Gastrocnemius medialis (tissue), 4 donors: ENCODE results near the gene KLF17. TPM values are rescaled to one million over a fixed set of nuclear protein-coding genes. Genes with fewer than 3 reads are reported as not detected.

Source experiments
- ATAC-seq, 2 donors: fragments of 150-250 bp; one replicate each; pipeline ENCODE4 v1.9.1; 2016
- DNase-seq, 2 donors: peaks; one replicate each; pipeline ENCODE4 v3.0.0-alpha.2; 2019
- H3K27ac ChIP-seq, 4 donors: fragments of 200-600 bp; sonication (generic); 1 replicate in 1 of 4; 2 replicates in 3 of 4; pipeline ENCODE4 v1.5.1; 2016 to 2018; ENCODE audit warnings: mild to moderate bottlenecking in 2 of 4, moderate library complexity in 1 of 4
- H3K27me3 ChIP-seq, 3 donors: fragments of 200-600 bp; sonication (generic) in 2 of 3; 1 replicate in 1 of 3; 2 replicates in 2 of 3; pipeline versions ENCODE4 v1.5.1 to v1.6.0; 2016 to 2019; ENCODE audit warnings: mild to moderate bottlenecking in 1 of 3, moderate library complexity in 1 of 3
- H3K36me3 ChIP-seq, 2 donors: fragments of 200-600 bp; sonication (generic) in 1 of 2; one replicate each; pipeline ENCODE4 v1.5.1; 2017 to 2018
- H3K4me1 ChIP-seq, 2 donors: fragments of 200-600 bp; sonication (generic) in 1 of 2; one replicate each; pipeline ENCODE4 v1.5.1; 2016 to 2017; ENCODE audit warnings: mild to moderate bottlenecking in 2 of 2
- H3K4me3 ChIP-seq, 4 donors: fragments of 200-600 bp; sonication (generic) in 3 of 4; 1 replicate in 1 of 4; 2 replicates in 3 of 4; pipeline ENCODE4 v1.5.1; 2016 to 2019; ENCODE audit warnings: mild to moderate bottlenecking in 2 of 4
- H3K9me3 ChIP-seq, 3 donors: fragments of 200-600 bp; sonication (generic) in 2 of 3; 1 replicate in 1 of 3; 2 replicates in 2 of 3; pipeline ENCODE4 v1.5.1; 2016 to 2019
- POLR2A ChIP-seq, 2 donors: fragments of 450-650 bp; IDR thresholded peaks; one replicate each; pipeline ENCODE4 v1.6.1; 2017; ENCODE audit warnings: antibody characterized with exemption in 2 of 2, mild to moderate bottlenecking in 2 of 2, moderate library complexity in 2 of 2
- in situ Hi-C, 4 donors: fragments of 200-750 bp; cut with MboI; loops; one replicate each; pipeline versions ENCODE4 v1.15.0 to v1.8.0; 2017; ENCODE audit warnings: low sequenced_read_pairs in 4 of 4
- intact Hi-C: fragments of 100-400 bp; cut with DNase I; formaldehyde crosslinking; loops from one replicate; pipeline ENCODE4 v1.15.1; 2023; ENCODE audit warnings: low total_unique reads
- total RNA-seq, 4 donors: library from RNA; depleted of rRNA; stranded (reverse); fragments of >200 nt; gene quantifications; one replicate each; pipeline versions ENCODE4 v1.1.0 to v1.2.3, GENCODE V29; 2016
- TF ChIP-seq, protein P1 (sequence below), 5 experiments: fragments of 450-650 bp in 3 of 5; fragments of 200-600 bp in 2 of 5; sonication (generic) in 2 of 5; IDR thresholded peaks in 4 of 5; conservative IDR thresholded peaks in 1 of 5; 1 replicate in 4 of 5; 2 replicates in 1 of 5; pipeline ENCODE4 v1.5.1; 2016 to 2019; ENCODE audit warnings: antibody characterized with exemption in 5 of 5, mild to moderate bottlenecking in 3 of 5, moderate library complexity in 3 of 5

KLF17 gene
- total RNA-seq, 4 donors from 2014 or later: not detected

DNA sequence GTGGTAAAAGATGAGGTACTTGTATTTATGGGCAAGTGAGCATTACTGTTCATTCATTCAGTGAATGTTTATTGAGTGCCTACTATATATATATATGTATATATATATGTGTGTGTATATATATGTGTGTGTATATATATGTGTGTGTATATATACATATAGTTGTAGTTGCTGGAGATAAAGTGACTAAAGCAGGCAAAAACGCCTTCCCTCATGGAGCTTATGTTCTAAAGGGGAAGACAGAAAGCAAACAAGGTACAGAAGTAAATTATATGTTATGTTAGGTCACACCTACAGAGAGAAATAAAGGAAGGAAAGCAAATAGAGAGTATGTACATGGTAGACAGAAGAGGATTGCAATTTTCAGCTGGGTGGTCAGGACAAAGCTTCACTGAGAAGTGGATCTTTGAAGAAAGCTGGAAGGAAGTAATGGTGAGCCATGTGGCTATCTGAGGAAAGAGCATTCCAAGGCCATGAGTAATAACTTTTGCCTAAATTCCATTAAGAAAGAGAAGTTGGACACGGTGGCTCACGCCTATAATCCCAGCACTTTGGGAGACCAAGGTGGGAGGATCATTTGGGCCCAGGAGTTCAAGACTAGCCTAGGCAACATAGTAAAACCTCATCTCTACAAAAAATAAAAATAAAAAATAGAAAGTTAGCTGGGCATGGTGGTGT, 33.5 kb upstream of the KLF17 start:
- no peak overlapping the region for H3K27ac ChIP-seq
- in situ Hi-C loops (no loop called here), intact Hi-C loops (no loop called here)
- ATAC-seq (no peak), DNase-seq (no peak)
- peaks cover 9 to 11% (median 10%) of the 10 kb centered on the region in 3 donors for H3K27me3 ChIP-seq
- TF ChIP-seq, protein P1, sequence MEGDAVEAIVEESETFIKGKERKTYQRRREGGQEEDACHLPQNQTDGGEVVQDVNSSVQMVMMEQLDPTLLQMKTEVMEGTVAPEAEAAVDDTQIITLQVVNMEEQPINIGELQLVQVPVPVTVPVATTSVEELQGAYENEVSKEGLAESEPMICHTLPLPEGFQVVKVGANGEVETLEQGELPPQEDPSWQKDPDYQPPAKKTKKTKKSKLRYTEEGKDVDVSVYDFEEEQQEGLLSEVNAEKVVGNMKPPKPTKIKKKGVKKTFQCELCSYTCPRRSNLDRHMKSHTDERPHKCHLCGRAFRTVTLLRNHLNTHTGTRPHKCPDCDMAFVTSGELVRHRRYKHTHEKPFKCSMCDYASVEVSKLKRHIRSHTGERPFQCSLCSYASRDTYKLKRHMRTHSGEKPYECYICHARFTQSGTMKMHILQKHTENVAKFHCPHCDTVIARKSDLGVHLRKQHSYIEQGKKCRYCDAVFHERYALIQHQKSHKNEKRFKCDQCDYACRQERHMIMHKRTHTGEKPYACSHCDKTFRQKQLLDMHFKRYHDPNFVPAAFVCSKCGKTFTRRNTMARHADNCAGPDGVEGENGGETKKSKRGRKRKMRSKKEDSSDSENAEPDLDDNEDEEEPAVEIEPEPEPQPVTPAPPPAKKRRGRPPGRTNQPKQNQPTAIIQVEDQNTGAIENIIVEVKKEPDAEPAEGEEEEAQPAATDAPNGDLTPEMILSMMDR (IDR thresholded peaks at IDR 0.05 in 4 of 5, conservative IDR thresholded peaks at IDR 0.05 in 1 of 5): no peak
- no peak for TF ChIP-seq POLR2A (IDR thresholded peaks at IDR 0.05)
- no peak overlapping the region for H3K4me3 ChIP-seq
- no peaks in the 10 kb centered on the region for H3K9me3 ChIP-seq
- H3K36me3 ChIP-seq: no peaks in the 10 kb centered on the region
- no peaks in the 10 kb centered on the region for H3K4me1 ChIP-seq

DNA sequence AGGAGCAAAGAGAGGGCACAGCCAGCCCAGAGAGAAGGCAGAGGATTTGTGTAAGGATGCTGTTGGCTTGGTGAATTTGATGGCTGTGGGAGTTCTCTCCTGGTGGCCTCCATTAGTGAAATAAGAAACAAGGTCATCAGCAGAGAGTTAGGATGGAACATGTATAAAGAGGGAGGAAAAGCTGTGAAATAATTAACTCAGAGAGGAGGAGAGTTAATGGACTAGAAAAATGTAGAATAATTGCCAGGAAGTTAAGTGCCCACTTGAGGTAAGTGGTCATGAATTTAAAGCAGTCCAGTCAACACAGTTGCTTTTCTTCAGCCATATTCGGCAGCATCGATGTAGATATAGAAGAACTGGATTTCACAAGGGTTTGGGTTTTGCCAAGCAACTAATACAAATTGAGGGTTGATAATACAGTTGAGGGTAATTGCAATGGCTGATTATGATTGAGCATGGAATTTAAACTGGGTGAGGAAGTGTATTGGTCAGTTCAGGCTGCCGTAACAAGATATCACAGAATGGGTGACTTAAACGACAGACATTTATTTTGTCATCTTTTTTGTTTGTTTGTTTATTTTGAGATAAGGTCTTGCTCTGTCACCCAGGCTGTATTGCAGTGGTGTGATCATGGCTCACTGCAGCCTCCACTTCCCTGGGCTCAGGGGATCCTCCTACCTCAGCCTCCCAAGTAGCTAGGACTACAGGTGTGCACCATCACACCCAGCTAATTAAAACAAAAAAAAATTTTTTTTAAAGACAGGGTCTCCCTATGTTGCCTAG, 31.7 kb upstream of the KLF17 start:
- TF ChIP-seq, protein P1 (IDR thresholded peaks at IDR 0.05 in 4 of 5, conservative IDR thresholded peaks at IDR 0.05 in 1 of 5): no peak
- TF ChIP-seq POLR2A (IDR thresholded peaks at IDR 0.05): no peak
- Histone ChIP-seq H3K27me3 (peaks cover 7 to 11% (median 8%) of the 10 kb centered on the region in 3 donors), H3K4me3 (no peak overlapping the region), H3K4me1 (no peaks in the 10 kb centered on the region), H3K36me3 (no peaks in the 10 kb centered on the region), H3K9me3 (no peaks in the 10 kb centered on the region), H3K27ac (no peak overlapping the region)
- in situ Hi-C loops (no loop called here), intact Hi-C loops (no loop called here)
- DNase-seq (no peak), ATAC-seq (no peak)

DNA sequence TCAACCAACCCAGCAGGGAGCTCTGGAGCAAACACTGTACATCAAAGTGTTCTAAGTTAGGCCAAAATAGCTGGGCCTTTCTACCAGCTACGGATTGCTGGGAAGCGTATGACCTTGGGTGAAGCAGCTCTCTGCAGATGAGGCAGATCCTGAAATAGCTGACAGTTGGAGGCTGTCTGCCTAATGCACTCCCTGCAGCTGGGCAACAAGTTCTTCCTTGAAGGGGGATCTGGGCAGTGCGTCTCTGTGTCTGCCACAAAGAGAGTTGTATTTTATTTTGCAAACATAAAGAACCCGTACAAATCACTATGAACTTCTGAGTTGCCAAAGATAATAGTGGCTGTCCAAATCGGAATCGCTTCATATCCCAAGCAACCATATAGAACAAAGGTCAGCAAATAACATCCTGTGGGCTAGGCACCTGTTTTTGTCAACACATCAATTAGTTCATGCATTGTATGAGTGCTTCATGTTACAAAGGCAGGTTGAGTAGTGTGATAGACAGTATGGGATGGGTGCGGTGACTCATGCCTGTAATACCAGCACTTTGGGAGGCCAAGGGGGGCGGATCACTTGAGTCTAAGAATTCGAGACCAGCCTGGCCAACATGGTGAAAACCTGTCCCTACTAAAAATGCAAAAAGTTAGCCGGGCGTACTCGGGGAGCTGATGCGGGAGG, 29.1 kb upstream of the KLF17 start:
- no peaks in the 10 kb centered on the region for H3K9me3 ChIP-seq
- intact Hi-C loops: no loop called here
- H3K36me3 ChIP-seq: no peaks in the 10 kb centered on the region
- TF ChIP-seq, protein P1 (IDR thresholded peaks at IDR 0.05 in 4 of 5, conservative IDR thresholded peaks at IDR 0.05 in 1 of 5): no peak
- TF ChIP-seq POLR2A (IDR thresholded peaks at IDR 0.05): no peak
- peaks cover 0 to 3% (median 0%) of the 10 kb centered on the region in 3 donors for H3K27me3 ChIP-seq
- H3K4me1 ChIP-seq: no peaks in the 10 kb centered on the region
- H3K27ac ChIP-seq: no peak overlapping the region
- in situ Hi-C loops: no loop called here
- no peak overlapping the region for H3K4me3 ChIP-seq
- DNase-seq (no peak), ATAC-seq (no peak)

DNA sequence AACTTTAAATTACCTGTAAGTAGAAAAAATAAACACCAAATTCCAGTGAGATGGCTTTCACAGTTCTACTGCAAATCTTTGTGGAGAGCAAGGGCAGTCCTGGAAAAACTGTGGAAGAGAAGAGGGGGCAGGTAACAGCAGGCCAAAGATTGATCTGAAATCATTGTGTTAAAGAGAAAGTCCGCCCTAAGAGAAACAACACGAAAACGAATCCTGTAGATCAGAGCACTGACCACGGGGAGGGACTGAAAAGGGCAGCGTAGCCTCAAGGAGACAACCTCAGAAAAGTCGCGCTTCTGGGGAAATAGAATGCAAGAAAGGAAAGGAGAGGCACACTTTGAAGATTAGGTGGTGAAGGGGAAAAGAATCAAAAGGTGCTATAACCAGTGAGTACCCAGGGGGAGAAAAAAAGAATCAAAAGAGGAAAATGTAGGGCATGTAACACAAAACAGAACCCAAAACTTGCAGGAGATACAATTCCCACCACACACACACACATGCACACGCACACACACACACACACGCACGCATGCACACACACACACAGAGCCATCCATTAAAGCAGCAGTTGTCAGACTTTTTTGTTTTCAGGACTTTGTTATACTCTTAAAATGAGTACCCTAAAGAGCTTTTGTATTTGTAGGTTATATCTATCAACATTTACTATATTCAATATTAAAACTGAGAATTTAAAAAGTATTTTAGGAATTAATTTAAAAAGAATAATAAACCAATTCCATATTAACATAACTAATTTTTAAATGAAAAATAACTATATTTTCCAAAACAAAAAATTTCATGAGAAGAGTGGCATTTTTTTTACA, 28.0 kb upstream of the KLF17 start:
- intact Hi-C loops: no loop called here

More for the DNA sequence above, 28.0 kb upstream of the KLF17 start:
- in situ Hi-C loops: no loop called here
- Histone ChIP-seq H3K4me3 (no peak overlapping the region), H3K4me1 (no peaks in the 10 kb centered on the region), H3K36me3 (no peaks in the 10 kb centered on the region), H3K27me3 (peaks cover 0 to 3% (median 0%) of the 10 kb centered on the region in 3 donors), H3K9me3 (no peaks in the 10 kb centered on the region), H3K27ac (no peak overlapping the region)
- no peak for TF ChIP-seq POLR2A (IDR thresholded peaks at IDR 0.05)
- TF ChIP-seq, protein P1 (IDR thresholded peaks at IDR 0.05 in 4 of 5, conservative IDR thresholded peaks at IDR 0.05 in 1 of 5): no peak
- ATAC-seq (no peak), DNase-seq (no peak)
